Spleen (tissue), 11 donors: ENCODE data around the gene SPATA32. TPM values are rescaled to one million over a fixed set of nuclear protein-coding genes. Genes with fewer than 3 reads are reported as not detected.

Experiments
- DNase-seq: peaks from one replicate; pipeline ENCODE4 v3.0.0-alpha.2; 2020
- H3K27ac ChIP-seq, 8 donors: fragments of 200-600 bp; sonication (generic) in 7 of 8; 1 replicate in 4 of 8; 2 replicates in 4 of 8; pipeline versions ENCODE4 v1.5.0 to v1.8.0; 2016 to 2021; ENCODE audit warnings: inconsistent platforms in 4 of 8, mild to moderate bottlenecking in 4 of 8, moderate library complexity in 1 of 8
- H3K27me3 ChIP-seq, 7 donors: fragments of 200-600 bp; sonication (generic) in 6 of 7; replicated peaks in 1 of 7; 1 replicate in 4 of 7; 2 replicates in 3 of 7; pipeline versions ENCODE4 v1.5.0 to v1.8.0; 2016 to 2021; ENCODE audit warnings: inconsistent platforms in 3 of 7, mild to moderate bottlenecking in 1 of 7
- H3K36me3 ChIP-seq, 6 donors: fragments of 200-600 bp; sonication (generic) in 5 of 6; 1 replicate in 4 of 6; 2 replicates in 2 of 6; pipeline versions ENCODE4 v1.5.0 to v1.8.0; 2016 to 2021; ENCODE audit warnings: inconsistent platforms in 2 of 6
- H3K4me1 ChIP-seq, 6 donors: fragments of 200-600 bp; sonication (generic) in 5 of 6; 1 replicate in 3 of 6; 2 replicates in 3 of 6; pipeline versions ENCODE4 v1.5.0 to v1.8.0; 2016 to 2021; ENCODE audit warnings: inconsistent platforms in 3 of 6
- H3K4me3 ChIP-seq, 8 donors: fragments of 200-600 bp; sonication (generic) in 7 of 8; 1 replicate in 4 of 8; 2 replicates in 4 of 8; pipeline versions ENCODE4 v1.5.0 to v1.8.0; 2016 to 2021; ENCODE audit warnings: inconsistent platforms in 4 of 8, mild to moderate bottlenecking in 4 of 8, moderate library complexity in 2 of 8
- H3K9me3 ChIP-seq, 8 donors: fragments of 200-600 bp; sonication (generic) in 7 of 8; 1 replicate in 4 of 8; 2 replicates in 4 of 8; pipeline versions ENCODE4 v1.5.0 to v1.8.0; 2016 to 2021; ENCODE audit warnings: inconsistent platforms in 4 of 8
- POLR2A ChIP-seq, 3 donors: fragments of 450-650 bp; IDR thresholded peaks; one replicate each; pipeline ENCODE4 v1.5.1; 2017; ENCODE audit warnings: antibody characterized with exemption in 3 of 3, mild to moderate bottlenecking in 1 of 3
- POLR2AphosphoS5 ChIP-seq, 3 donors: sonication (generic); formaldehyde crosslinking; IDR thresholded peaks; one replicate each; pipeline ENCODE4 v1.5.1; 2017; ENCODE audit warnings: antibody characterized with exemption in 3 of 3
- WGBS, 5 donors: extraction: QIAGEN DNeasy Blood & Tissue Kit in 3 of 5; methylation state at CpG; one replicate each; pipeline versions ENCODE4 v1.1.5 to v1.1.7; 2013 to 2018; 5-methylcytosine and 5-hydroxymethylcytosine counted together
- intact Hi-C: fragments of 100-400 bp; cut with DNase I; formaldehyde crosslinking; loops from one replicate; pipeline ENCODE4 v1.15.0; 2023; ENCODE audit warnings: low total_unique reads
- polyA plus RNA-seq, 3 donors: library from polyadenylated mRNA; stranded (reverse); fragments of 200-250 nt; gene quantifications; one replicate each; pipeline ENCODE4 v1.2.1, GENCODE V29; 2013
- total RNA-seq, 7 donors: library from RNA; depleted of rRNA in 3 of 7; stranded (reverse); fragments of >200 nt in 3 of 7; fragmentation: NEBNext Ultra II Directional in 4 of 7; extraction: Animal tissue kit (Norgen Biotek cat#: 25700) in 4 of 7; gene quantifications; one replicate each; pipeline versions ENCODE4 v1.1.0 to v1.2.1, GENCODE V29; 2016 to 2021
- TF ChIP-seq, protein P1 (sequence below), 11 experiments: fragments of 200-600 bp in 7 of 11; fragments of 450-650 bp in 4 of 11; sonication (generic) in 4 of 11; IDR thresholded peaks in 8 of 11; conservative IDR thresholded peaks in 3 of 11; 1 replicate in 7 of 11; 2 replicates in 4 of 11; pipeline versions ENCODE4 v1.4.0 to v1.8.0; 2016 to 2021; ENCODE audit warnings: antibody characterized with exemption in 11 of 11, inconsistent platforms in 4 of 11, mild to moderate bottlenecking in 1 of 11
- donor health status: healthy with polysubstance abuse.
- donor health status: DM: no; HTN: no; CAD: no; lungs with moderate emphysema.
- donor health status: DM: no; HTN: no; CAD: no.
- donor health status: Bipolar disorder and iron deficiency.
- donor health status: healthy.
- donor health status: DM: no; HTN: no; CAD: no.
- donor health status: DM: yes; HTN: yes; CAD: no.

The SPATA32 gene
- total and polyA plus RNA-seq, 10 donors: 0.08 to 0.17 (median 0.09) TPM; not detected in 7

DNA sequence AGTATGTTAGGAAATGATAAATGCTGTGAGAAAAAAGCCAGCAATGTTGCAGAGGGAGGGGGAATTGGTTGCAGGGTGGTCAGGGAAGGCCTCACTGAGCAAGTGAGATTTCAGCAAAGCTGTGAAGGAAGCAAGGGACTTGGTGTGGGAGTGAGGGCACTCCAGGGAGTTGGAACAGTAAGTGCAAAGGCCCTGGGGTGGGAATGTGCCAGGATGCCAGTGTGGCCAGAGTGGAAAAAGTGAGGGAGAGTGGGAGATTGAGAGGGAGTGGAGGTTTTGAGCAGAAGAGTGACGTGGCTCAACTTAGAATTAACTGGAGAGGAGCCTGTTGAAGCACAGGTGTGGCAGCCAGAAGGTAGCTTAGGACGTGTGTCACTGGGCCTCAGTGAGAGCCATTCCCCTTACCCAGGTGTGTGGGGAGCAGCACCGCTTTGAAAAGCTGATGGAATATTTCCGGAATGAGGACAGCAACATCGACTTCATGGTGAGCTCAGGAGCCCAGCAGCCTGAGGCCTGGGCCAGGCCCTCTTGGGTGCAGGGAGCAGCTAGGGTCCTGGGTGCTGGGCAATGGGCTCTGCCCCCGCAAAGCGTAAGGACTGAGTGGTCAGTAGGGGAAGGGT lies 23.6 kb downstream of the SPATA32 start:
- WGBS, 5 donors: 88 to 97% (median 93%) methylated on average over 7 of the region's 7 CpGs
- H3K9me3 ChIP-seq: no peaks in the 10 kb centered on the region
- H3K36me3 ChIP-seq: peaks cover 2 to 100% (median 77%) of the 10 kb centered on the region in 6 donors
- H3K4me3 ChIP-seq: no peak overlapping the region
- TF ChIP-seq POLR2AphosphoS5 (IDR thresholded peaks at IDR 0.05) (peak in 1 of 3 donors; percentile 44), POLR2A (IDR thresholded peaks at IDR 0.05) (no peak)
- H3K4me1 ChIP-seq: peaks cover 3 to 57% (median 24%) of the 10 kb centered on the region in 6 donors
- intact Hi-C loops: no loop called here
- DNase-seq: no peak
- H3K27me3 ChIP-seq: peaks cover 0 to 31% (median 9%) of the 10 kb centered on the region in 7 donors
- H3K27ac ChIP-seq: peak overlapping the region in 1 of 8 donors; percentile 11

DNA sequence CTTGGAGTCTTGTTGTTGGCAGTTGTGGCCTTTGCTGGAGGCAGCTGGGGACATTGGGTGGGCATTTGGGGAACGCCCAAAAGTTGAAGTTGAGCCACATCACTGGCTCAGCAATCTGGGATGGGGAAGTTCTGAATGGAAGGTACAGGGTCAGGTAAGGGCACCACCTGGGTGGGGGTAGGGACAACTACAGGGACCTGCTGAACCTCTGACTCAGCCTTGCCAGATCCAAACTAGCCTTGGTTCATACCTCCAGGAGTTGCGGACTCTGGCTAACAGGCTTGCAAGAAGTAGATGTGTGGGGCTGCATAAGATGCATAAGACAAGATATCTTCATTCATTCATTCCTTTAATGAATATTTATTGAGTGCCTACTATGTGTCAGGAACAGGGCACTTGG lies 24.2 kb downstream of the SPATA32 start:
- Histone ChIP-seq H3K4me1 (peaks cover 3 to 59% (median 27%) of the 10 kb centered on the region in 6 donors), H3K27me3 (peaks cover 0 to 31% (median 9%) of the 10 kb centered on the region in 7 donors), H3K4me3 (no peak overlapping the region), H3K27ac (peak overlapping the region in 1 of 8 donors; percentile 9), H3K36me3 (peaks cover 2 to 100% (median 76%) of the 10 kb centered on the region in 6 donors), H3K9me3 (no peaks in the 10 kb centered on the region)
- TF ChIP-seq, protein P1, sequence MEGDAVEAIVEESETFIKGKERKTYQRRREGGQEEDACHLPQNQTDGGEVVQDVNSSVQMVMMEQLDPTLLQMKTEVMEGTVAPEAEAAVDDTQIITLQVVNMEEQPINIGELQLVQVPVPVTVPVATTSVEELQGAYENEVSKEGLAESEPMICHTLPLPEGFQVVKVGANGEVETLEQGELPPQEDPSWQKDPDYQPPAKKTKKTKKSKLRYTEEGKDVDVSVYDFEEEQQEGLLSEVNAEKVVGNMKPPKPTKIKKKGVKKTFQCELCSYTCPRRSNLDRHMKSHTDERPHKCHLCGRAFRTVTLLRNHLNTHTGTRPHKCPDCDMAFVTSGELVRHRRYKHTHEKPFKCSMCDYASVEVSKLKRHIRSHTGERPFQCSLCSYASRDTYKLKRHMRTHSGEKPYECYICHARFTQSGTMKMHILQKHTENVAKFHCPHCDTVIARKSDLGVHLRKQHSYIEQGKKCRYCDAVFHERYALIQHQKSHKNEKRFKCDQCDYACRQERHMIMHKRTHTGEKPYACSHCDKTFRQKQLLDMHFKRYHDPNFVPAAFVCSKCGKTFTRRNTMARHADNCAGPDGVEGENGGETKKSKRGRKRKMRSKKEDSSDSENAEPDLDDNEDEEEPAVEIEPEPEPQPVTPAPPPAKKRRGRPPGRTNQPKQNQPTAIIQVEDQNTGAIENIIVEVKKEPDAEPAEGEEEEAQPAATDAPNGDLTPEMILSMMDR (IDR thresholded peaks at IDR 0.05 in 8 of 11, conservative IDR thresholded peaks at IDR 0.05 in 3 of 11): no peak
- TF ChIP-seq POLR2AphosphoS5 (IDR thresholded peaks at IDR 0.05): peak in 1 of 3 donors; percentile 2
- intact Hi-C loops: no loop called here
- WGBS, 5 donors: 83 to 96% (median 85%) methylated on average over 2 of the region's 2 CpGs
- DNase-seq: no peak

DNA sequence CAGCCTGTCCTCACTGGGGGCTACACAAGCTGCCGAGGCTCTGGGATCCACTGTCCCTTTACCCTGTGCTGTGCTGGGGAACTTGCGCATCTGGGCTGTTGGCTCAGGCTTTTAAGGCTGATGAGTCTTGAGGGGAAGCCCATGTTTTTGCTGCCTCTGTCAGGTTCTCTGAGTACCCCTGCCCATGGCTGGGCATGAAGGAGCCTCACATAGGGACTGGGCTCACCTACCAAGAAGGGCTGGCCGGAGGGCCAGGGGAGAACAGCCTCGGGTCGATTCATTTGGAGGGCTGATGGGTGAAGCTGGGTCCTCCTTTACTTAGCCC lies 25.6 kb downstream of the SPATA32 start:
- peaks cover 2 to 100% (median 66%) of the 10 kb centered on the region in 6 donors for H3K36me3 ChIP-seq
- peaks cover 3 to 61% (median 36%) of the 10 kb centered on the region in 6 donors for H3K4me1 ChIP-seq
- peaks cover 0 to 20% (median 8%) of the 10 kb centered on the region in 7 donors for H3K27me3 ChIP-seq
- 76 to 89% (median 84%) methylated on average over 3 to 5 of the region's 5 CpGs for WGBS, 5 donors
- intact Hi-C loops: no loop called here
- no peak overlapping the region for H3K4me3 ChIP-seq
- peak; percentile 62 for DNase-seq
- no peaks in the 10 kb centered on the region for H3K9me3 ChIP-seq
- H3K27ac ChIP-seq: peak overlapping the region in 2 of 8 donors; percentile 72 to 99
- TF ChIP-seq, protein P1 (IDR thresholded peaks at IDR 0.05 in 8 of 11, conservative IDR thresholded peaks at IDR 0.05 in 3 of 11): no peak
- no peak for TF ChIP-seq POLR2AphosphoS5 (IDR thresholded peaks at IDR 0.05)
- TF ChIP-seq POLR2A (IDR thresholded peaks at IDR 0.05): no peak

DNA sequence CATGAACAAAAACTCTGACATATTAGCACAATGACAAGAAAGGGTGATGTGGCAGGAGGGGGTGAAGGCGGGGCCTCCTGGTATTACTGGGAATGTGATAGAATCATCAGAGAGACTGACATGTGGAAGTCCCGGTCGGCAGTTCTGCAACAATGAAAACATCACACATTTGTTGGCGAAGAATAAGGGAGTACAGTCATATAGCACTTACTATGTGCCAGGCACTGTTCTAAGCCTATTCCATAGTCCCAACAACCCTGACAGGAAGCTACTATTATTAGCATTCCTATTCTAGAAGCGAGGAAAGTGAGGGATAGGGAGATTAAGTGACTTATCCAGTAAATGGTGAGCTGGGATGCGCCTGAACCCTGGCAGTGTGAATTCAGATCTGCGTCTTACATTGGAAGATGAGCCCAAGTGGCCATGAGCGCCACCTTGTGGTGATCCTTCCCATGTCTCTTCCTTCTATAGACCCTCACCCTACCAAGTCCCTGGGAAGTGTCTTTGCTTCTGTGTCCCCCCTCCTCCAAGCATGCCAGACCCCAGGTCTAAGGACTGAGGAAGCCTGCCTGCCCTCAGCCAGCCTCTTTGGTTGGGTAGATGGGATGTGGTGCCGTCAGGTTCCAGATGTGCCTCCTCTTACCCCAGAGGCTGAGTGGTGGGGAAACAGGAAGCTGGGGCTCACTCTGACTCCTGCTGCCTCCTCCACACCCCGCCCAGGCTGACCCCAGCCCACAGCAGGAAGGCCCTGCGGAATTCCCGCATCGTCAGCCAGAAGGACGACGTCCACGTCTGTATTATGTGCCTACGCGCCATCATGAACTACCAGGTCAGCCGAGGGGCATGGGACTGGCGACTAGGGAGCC lies 26.2 kb downstream of the SPATA32 start:
- Histone ChIP-seq H3K4me3 (peak overlapping the region in 1 of 8 donors; percentile 13), H3K27ac (peak overlapping the region in 5 of 8 donors; percentile 16 to 99 (median 52)), H3K36me3 (peaks cover 2 to 100% (median 60%) of the 10 kb centered on the region in 6 donors), H3K9me3 (no peaks in the 10 kb centered on the region), H3K27me3 (peaks cover 0 to 14% (median 2%) of the 10 kb centered on the region in 7 donors), H3K4me1 (peaks cover 9 to 61% (median 40%) of the 10 kb centered on the region in 6 donors)
- peak; percentile 34 to 72 (median 60) for TF ChIP-seq POLR2AphosphoS5 (IDR thresholded peaks at IDR 0.05)
- TF ChIP-seq, protein P1 (IDR thresholded peaks at IDR 0.05 in 8 of 11, conservative IDR thresholded peaks at IDR 0.05 in 3 of 11): peak; percentile 67 to 90 (median 82)
- TF ChIP-seq POLR2A (IDR thresholded peaks at IDR 0.05): no peak
- intact Hi-C loops: no loop called here
- DNase-seq: peak; percentile 92
- WGBS, 5 donors: 37 to 58% (median 51%) methylated on average over 11 to 20 of the region's 20 CpGs
